CD4-positive, alpha-beta T cell treated with Interleukin-15 for 4 hours (primary cell): ENCODE results near the gene NDNF.
A peak's percentile ranks its signal among the peaks of the same experiment; 100 is the strongest.

Source experiments
- DNase-seq: peaks from one replicate; pipeline ENCODE4 v3.0.0-alpha.2; 2020; ENCODE audit warnings: low spot score

The NDNF gene

DNA sequence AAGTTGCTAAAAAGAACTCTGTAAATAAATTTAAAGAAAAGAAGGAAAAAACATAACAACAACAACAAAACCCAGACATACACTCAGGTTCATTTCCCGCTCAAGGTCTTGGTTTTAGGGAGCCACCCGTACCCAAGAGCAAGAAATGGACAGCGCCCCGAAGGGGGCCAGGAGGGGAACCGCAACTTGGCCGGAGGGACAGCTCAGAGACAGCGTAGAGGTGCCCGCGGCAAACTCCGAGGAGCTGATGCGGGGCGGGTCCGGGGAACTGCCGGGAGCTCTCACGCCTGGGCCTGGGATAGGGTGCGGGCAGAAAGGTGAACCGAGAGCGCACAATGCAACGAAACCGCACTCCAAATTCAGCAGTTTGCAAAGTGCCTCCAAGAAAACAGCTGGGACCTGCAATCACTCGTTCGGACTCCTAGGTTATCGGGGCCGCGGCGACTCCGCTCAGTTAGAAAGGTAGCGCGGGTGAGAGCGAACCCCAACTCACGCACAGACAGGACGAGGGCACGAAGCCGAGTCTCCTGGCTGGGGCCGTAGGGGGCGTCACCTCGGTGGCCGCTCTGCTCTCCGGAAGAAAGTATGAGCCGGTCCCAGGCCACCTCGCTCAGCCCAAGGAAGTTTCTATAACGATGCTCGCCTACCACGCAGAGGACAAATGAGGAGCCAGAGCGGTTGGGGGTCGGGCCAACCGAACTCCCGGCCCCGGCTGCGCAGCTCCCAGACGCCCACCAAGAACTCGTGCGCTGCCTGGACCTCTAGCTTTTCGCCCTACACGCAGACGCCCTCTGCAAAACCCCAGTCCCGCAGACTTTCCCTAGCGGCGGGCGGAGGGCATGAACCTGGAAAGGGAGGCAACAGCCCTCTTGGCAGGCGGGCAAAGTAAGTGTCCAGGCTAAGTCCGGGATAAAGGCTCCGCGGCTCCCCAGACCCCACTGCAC, 1.4 kb downstream of the NDNF start:
- no peak for DNase-seq

DNA sequence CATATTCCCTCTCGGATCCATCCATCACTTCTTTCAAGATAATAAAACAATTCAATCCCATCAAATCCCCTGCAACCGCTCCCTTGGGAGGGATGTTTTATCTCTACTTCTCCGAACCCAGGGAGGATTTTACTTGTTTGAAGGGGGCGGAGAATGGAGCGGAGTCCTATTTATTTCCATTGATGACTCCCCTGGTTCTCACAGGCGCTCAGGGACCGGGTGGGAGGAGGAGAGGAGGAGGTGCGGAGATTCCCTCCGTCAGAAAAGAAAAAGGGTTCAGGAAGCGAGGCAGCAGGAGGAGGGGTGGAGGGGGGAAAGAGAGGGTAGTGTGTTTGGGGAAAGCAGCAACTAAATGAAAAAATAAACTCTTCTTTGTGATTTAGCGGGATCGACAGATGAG, 2.1 kb downstream of the NDNF start:
- DNase-seq = no peak

- no peak for DNase-seq
Measured at GRCh38 chr4:121069430-121069829, 2.9 kb downstream of the NDNF start.

DNA sequence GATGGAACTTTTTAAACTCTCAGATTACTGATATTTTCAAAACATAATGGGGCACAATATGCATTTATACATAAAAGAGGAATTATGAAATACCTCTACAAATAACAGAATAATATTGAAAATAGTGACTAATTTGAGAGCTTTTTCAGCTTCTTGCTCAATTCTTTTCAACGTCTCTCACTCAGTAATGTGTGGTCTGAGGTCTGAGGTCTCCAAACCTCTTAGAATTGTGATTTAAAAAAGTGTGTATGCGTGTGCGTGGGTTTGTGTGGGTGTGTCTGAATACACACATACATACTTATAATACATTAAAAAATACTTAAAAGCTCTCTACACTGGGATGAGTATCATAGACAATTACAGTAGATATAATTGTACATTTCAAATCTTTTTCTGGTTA, 7.9 kb downstream of the NDNF start:
- DNase-seq = no peak

GRCh38 chr4:121062521-121062920, 9.8 kb downstream of the NDNF start:
- no peak for DNase-seq

DNA sequence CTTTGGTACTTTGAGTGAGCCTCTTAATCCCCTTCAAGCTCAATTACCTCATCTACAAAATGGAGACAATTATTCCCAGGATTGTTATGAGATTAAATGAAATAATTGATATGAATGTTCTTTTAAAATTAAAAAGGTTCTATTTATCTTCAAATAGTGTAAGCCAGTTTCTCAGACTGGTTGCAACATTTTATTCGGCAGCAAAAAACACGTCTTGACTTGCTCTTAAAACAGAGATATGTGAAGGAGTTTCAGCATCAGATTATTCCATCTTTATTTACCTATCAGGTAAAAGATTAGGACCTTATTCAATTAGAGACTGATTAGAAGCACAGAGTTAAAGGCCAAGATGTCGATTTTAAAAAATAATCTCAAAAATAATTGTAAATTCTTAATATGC, 10.5 kb downstream of the NDNF start:
- DNase-seq = no peak

DNA sequence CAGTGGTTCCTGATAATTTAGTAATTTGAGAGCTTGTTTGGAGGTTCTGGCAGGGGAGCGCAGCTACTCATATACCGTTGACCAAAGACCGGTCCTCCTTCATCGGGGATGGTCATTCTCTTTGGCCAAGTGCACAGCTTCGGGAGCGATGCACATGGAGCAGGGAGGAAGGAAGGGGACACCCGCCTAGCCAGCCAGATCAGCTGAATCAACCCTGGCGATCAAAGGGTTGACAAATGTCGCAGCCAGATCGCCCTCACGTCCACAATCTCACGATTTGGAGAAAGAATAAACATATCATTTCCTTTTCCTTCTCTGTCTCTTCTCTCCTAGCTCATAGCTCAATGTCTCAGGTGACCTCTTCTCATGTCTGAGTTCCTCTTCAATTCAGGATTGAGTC, 11.1 kb downstream of the NDNF start:
- DNase-seq = no peak

GRCh38 chr4:121057466-121057922, 14.8 kb downstream of the NDNF start:
- no peak for DNase-seq

DNA sequence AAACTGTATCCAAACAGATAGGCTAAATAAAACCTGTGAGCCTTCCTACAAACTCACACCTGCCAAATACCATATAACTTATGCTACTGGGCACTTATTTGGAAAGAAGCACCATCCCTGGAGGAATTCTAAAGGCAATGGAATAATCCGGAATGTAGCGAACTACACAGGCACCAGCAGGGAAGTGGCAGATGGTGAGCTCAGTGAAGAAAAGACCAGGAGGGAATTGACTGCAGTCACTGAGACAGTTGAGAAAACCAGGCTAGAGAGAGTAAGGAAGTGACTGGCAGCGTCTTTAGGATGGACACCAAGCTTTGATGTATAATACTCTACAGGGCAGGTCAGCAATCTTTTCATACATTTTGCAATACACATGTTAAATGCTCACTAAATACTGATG, 16.3 kb downstream of the NDNF start:
- DNase-seq = no peak

DNA sequence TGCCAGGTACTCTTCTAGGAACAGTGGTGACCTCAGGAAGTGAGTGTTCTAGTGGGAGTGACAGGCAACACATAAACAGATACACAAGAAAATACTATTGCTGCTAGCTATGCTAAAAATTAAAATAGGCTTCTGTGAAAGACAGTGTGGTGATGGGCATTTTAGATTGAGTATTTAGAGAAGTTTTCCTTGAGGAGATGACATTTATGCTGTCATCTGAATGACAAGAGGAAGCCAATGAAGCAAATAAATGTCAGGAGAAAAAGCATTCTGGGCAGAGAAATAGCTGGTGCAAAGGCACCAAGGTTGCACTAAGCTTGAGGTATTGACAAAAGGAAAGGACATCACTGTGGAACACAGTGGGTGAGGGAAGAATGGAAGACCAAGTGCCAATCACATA, 18.0 kb downstream of the NDNF start:
- no peak for DNase-seq

- DNase-seq = no peak
Measured at GRCh38 chr4:121053601-121054143, 18.7 kb downstream of the NDNF start.

- DNase-seq = no peak
Measured at GRCh38 chr4:121050300-121050699, 22.0 kb downstream of the NDNF start.

DNA sequence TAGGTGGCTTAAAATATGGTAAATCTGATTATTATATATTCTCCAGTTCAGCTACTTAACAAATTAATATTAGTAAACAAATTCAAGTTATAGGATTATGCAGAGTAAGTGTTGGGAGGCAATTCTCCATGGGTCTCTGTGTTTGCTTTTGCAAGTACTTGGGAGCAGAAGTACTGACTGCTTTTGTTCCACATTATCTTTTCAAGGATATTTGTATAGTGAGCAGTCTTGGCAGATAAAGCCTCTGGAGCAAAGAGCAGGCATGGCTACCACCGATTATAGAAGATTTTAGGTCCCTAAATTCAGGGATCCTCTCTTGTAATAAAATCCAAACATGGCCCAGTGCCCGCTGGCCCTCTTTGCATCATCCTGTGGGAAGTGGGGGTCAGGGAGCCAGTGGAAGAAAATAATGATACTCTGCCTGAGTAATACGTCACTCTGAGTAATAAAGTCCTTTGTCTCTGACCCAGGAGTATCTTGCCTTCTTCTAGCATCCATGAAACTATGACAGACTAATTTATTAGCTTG, 23.2 kb downstream of the NDNF start:
- no peak for DNase-seq

DNA sequence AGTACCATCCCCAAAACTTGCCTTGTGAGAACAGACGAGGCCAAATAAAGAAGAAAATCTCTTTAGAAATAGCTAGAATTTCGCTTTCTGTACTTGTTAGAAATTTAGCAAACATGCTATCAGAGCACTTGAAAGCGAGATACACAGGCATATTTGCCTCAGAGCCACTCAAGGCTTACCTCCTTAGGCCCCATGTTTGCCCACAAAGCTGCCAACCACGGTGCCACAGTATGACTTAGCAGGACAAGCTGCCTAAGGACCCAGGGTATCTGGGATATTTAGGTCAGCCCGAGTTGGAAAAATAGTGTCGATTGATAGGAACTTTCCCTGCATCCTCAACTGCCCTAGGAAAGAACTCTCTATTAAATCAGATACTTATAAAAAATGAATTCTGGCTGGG, 24.2 kb downstream of the NDNF start:
- no peak for DNase-seq

DNA sequence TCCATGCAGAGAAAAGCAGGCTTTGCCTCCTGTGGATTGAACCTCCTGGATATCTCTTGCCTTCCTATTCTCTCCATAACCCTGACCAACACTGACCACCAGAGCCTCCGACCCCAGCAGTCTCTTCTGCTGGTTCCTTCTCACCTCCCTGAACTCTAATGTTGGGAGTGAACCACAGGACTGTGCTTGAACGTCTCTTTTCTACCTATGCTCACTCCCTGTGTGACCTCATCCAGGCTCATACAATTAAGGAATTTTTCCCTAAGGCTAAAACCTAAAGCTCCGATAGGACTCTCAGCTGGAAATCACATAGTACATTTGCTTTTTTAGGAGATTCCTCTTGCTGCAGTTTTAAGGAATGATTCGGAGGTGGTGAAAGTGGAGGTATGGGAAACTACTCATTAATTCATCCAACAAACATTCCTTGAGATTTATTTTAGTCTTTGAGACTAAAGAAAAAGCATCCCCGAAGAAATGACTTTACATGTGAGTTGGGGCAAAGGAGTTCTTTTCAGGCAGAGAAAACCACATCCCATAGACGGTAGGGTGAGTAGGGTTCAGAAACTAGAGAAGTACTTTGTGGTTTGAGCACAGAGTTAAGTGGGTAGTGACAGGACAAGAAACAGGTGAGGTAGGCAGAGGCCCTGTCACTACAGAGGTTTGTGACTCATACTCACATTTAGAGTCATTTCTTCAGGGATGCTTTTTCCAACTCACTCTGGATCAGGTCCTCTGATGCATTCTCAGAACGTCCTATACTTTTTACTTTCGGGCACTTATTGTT, 30.8 kb downstream of the NDNF start:
- DNase-seq = peak; percentile 2

GRCh38 chr4:121034017-121034416, 38.3 kb downstream of the NDNF start:
- no peak for DNase-seq

DNA sequence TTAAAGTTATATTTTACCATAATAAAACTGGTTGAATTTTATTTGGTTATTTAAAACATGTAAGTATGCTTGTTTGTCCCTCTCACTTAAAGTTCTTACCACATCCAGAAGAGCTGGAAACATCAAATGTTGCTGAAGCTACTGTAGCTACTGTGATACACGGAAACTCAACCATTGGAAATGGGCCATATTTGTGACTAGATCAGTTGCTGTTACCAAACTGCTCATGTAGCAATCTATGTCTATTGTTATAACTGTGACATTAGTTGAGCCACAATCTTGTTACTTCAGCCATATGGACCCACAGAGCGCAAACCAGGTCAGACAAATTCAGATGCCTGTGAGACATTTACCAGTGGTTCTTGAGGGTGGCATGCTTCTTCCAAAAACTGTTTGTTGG, 41.6 kb downstream of the NDNF start:
- DNase-seq = no peak

DNA sequence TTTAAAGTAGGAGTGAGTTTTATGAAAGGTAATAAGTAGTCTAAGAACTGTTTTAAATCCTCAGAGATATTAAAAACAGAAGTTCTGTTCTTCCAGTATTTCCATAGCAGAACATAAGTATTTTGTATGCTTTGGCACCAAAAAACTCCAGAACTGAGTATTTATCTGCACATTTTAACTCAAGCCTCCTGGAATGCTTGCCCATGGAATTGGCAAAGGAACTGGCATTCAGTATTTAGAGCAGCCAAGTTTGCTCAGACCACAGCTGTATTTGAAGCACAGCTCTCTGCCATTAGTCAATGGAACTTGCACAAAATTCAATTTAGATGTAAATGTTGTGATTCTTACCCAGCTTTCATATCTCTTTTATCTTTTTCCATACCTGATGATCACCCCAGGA, 42.2 kb downstream of the NDNF start:
- no peak for DNase-seq

- no peak for DNase-seq
Measured at GRCh38 chr4:121026034-121026433, 46.3 kb downstream of the NDNF start.

DNA sequence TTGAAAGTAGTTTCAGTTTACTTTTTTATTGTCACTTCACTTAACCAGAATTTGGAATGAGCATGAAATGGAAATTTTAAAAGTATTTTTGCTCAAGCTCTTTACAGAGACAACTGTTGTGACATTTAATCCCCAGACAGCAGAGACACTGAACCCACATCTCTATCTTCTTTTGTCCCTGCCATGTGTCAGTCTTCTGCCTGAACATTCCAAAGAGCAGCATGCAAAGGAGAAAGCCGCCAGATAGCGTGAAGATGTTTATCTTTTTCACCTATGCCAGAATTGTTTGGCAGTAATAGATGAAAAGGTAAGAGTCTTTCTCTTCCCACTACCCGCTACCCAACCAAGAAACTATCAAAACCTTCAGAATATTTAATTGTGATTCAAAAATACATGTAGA, 46.8 kb downstream of the NDNF start:
- DNase-seq = no peak

DNA sequence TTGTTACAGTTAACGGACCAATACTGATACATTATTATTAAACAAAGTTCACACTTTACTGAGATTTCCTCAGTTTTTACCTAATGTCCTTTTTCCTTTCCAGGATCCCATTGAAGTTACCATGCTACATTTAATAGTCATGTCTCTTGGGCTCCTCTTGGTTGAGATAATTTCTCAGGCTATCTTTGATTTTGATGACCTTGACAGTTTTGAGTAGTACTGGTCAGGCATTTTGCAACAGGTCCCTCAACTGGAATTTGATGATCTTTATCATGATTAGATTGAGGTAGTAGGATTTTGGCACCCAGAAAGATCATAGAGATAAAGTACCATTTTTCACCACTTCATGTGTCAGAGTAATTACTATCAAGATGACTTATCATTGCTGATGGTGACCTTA, 53.8 kb downstream of the NDNF start:
- no peak for DNase-seq

GRCh38 chr4:121016611-121017010, 55.7 kb downstream of the NDNF start:
- DNase-seq = no peak

GRCh38 chr4:121015421-121015820, 56.9 kb downstream of the NDNF start:
- no peak for DNase-seq
